ACHN (cell line): Measurements from ENCODE around the gene SELENON.
"Not testable (repeated sequence)": the region's sequence is repeated elsewhere in the genome, so short reads cannot be mapped to it uniquely, and the experiment has no call there.

Experiments used
- DNase-seq: peaks from one replicate; pipeline ENCODE4 v3.0.0-alpha.2; 2015
- in situ Hi-C: cut with HindIII; loops from 2 replicates; pipeline ENCODE4 v1.10.0; 2017; ENCODE audit warnings: low sequenced_read_pairs, low pct_ligation_motif_present, low pct_unique_long_range_greater_than_20kb

SELENON gene

GRCh38 chr1:25817840-25818501 lies 18.0 kb downstream of the SELENON start:
- in situ Hi-C loops: no loop called here
- no peak for DNase-seq

- DNase-seq: peak; percentile 12
- in situ Hi-C loops: no loop called here
Measured at GRCh38 chr1:25818569-25818968, 18.6 kb downstream of the SELENON start.

GRCh38 chr1:25819491-25820246 lies 19.7 kb downstream of the SELENON start, which contains the start of gene MTFR1L:
Gene MTFR1L, plus strand, starts transcription at chr1:25819954. Its CDS starts 3,151 bp downstream, at chr1:25823105.
- DNase-seq: peak; percentile 73
- in situ Hi-C loops: no loop called here

GRCh38 chr1:25820247-25821111 lies 20.5 kb downstream of the SELENON start:
- in situ Hi-C loops: no loop called here

GRCh38 chr1:25821112-25821476 lies 21.1 kb downstream of the SELENON start:
- in situ Hi-C loops: no loop called here
- DNase-seq: no peak

More at GRCh38 chr1:25820247-25821111, 20.5 kb downstream of the SELENON start:
- DNase-seq: peak; percentile 63

- in situ Hi-C loops: no loop called here
- no peak for DNase-seq
Measured at GRCh38 chr1:25821630-25822091, 21.7 kb downstream of the SELENON start.

- DNase-seq: no peak
- in situ Hi-C loops: no loop called here
Measured at GRCh38 chr1:25825605-25826004, 25.6 kb downstream of the SELENON start.

GRCh38 chr1:25826571-25826970 lies 26.6 kb downstream of the SELENON start:
- no peak for DNase-seq
- in situ Hi-C loops: no loop called here

GRCh38 chr1:25828491-25828890 lies 28.5 kb downstream of the SELENON start:
- in situ Hi-C loops: no loop called here
- DNase-seq: no peak

GRCh38 chr1:25829046-25829445 lies 29.1 kb downstream of the SELENON start:
- no peak for DNase-seq
- in situ Hi-C loops: no loop called here

- no peak for DNase-seq
- in situ Hi-C loops: no loop called here
Measured at GRCh38 chr1:25831569-25832196, 31.7 kb downstream of the SELENON start.

GRCh38 chr1:25832336-25833037 lies 32.5 kb downstream of the SELENON start:
- DNase-seq: no peak
- in situ Hi-C loops: no loop called here

- no peak for DNase-seq
- in situ Hi-C loops: no loop called here
Measured at GRCh38 chr1:25833158-25833557, 33.2 kb downstream of the SELENON start.

GRCh38 chr1:25834894-25835293 lies 34.9 kb downstream of the SELENON start:
- in situ Hi-C loops: no loop called here
- DNase-seq: no peak

GRCh38 chr1:25836695-25837094 lies 36.7 kb downstream of the SELENON start:
- in situ Hi-C loops: no loop called here
- DNase-seq: no peak

GRCh38 chr1:25837262-25837875 lies 37.4 kb downstream of the SELENON start:
- DNase-seq: peak; percentile 38
- in situ Hi-C loops: no loop called here

GRCh38 chr1:25839808-25840207 lies 39.8 kb downstream of the SELENON start:
- in situ Hi-C loops, DNase-seq: not testable (repeated sequence)

- in situ Hi-C loops: no loop called here
- DNase-seq: no peak
Measured at GRCh38 chr1:25843483-25843882, 43.5 kb downstream of the SELENON start.
